H1 (cell line): Measurements from ENCODE around the gene KCNMB1. TPM values are rescaled to one million over a fixed set of nuclear protein-coding genes. Genes with fewer than 3 reads are reported as not detected.

Source experiments
- CTCF ChIA-PET: fragments of 300-600 bp; sonication (Branson Sonifier 250); formaldehyde crosslinking; loops from one replicate; lab custom pipeline; 2021; ENCODE audit not compliant: partially characterized antibody; lab: Charles Lee
- POLR2A ChIA-PET: fragments of 300-600 bp; sonication (Branson Sonifier 250); formaldehyde crosslinking; loops from one replicate; lab custom pipeline; 2021; ENCODE audit warnings: inconsistent platforms; ENCODE audit not compliant: partially characterized antibody; lab: Charles Lee
- DNase-seq, 2 experiments: peaks; one replicate each; pipeline versions ENCODE4 v3.0.0 to v3.0.0-alpha.2; 2010 to 2022; ENCODE audit warnings: low spot score in 2 of 2, low read depth in 1 of 2, mixed read lengths in 1 of 2
- FAIRE-seq: peaks from 2 replicates; lab custom pipeline; 2011; peaks lifted over from hg19 to GRCh38; lab: Jason Lieb, UNC
- H2AFZ ChIP-seq: 2 replicates; pipeline ENCODE4 v1.8.1; 2012; ENCODE audit warnings: low read length, inconsistent platforms
- H2AK5ac ChIP-seq: 2 replicates; pipeline ENCODE4 v1.6.1; 2013; ENCODE audit warnings: low read depth, low read length
- H2BK120ac ChIP-seq: replicated peaks from 2 replicates; pipeline ENCODE3; 2013; ENCODE audit warnings: low read depth, low read length, inconsistent platforms
- H2BK12ac ChIP-seq: 2 replicates; pipeline ENCODE4 v1.6.1; 2013; ENCODE audit warnings: low read depth, low read length
- H2BK15ac ChIP-seq: 2 replicates; pipeline ENCODE4 v1.6.1; 2013; ENCODE audit warnings: low read length
- H2BK20ac ChIP-seq: 2 replicates; pipeline ENCODE4 v1.6.1; 2013; ENCODE audit warnings: low read length
- H2BK5ac ChIP-seq: 2 replicates; pipeline ENCODE4 v1.6.1; 2013; ENCODE audit warnings: low read depth, low read length
- H3K14ac ChIP-seq: 2 replicates; pipeline ENCODE4 v1.6.1; 2013; ENCODE audit warnings: inconsistent platforms; ENCODE audit not compliant: insufficient read length
- H3K18ac ChIP-seq: 2 replicates; pipeline ENCODE4 v1.6.1; 2013; ENCODE audit warnings: low read length; ENCODE audit errors: extremely low read depth
- H3K23ac ChIP-seq: 2 replicates; pipeline ENCODE4 v1.6.1; 2013; ENCODE audit warnings: inconsistent platforms; ENCODE audit not compliant: insufficient read length
- H3K23me2 ChIP-seq: 2 replicates; pipeline ENCODE4 v1.6.1; 2013; ENCODE audit warnings: low read depth, low read length
- H3K27ac ChIP-seq: 2 replicates; pipeline ENCODE4 v1.6.1; 2011; ENCODE audit warnings: low read depth, low read length, inconsistent platforms
- H3K27me3 ChIP-seq, 4 experiments: replicated peaks in 1 of 4; 1 replicate in 1 of 4; 2 replicates in 3 of 4; pipeline versions ENCODE4 v1.6.1 to v1.8.1; 2011 to 2013; ENCODE audit warnings: low read length in 3 of 4, mild to moderate bottlenecking in 3 of 4, inconsistent platforms in 2 of 4, mixed read lengths in 2 of 4, moderate library complexity in 1 of 4; ENCODE audit not compliant: control insufficient read depth in 3 of 4, insufficient read depth in 3 of 4; ENCODE audit errors: extremely low read depth in 1 of 4
- H3K36me3 ChIP-seq, 4 experiments: 2 replicates each; pipeline versions ENCODE4 v1.6.1 to v1.8.1; 2011 to 2013; ENCODE audit warnings: mild to moderate bottlenecking in 4 of 4, low read length in 3 of 4, moderate library complexity in 2 of 4, control low read depth in 1 of 4, inconsistent platforms in 1 of 4; ENCODE audit not compliant: insufficient read depth in 4 of 4, control insufficient read depth in 2 of 4
- H3K4ac ChIP-seq: replicated peaks from 2 replicates; pipeline ENCODE3; 2013; ENCODE audit warnings: low read length, low read depth, mixed read lengths, inconsistent platforms; ENCODE audit not compliant: insufficient read length
- H3K4me1 ChIP-seq, 4 experiments: replicated peaks in 1 of 4; 1 replicate in 1 of 4; 2 replicates in 3 of 4; pipeline versions ENCODE4 v1.6.1 to v1.8.1; 2011 to 2013; ENCODE audit warnings: low read length in 3 of 4, inconsistent platforms in 2 of 4, mixed read lengths in 1 of 4; ENCODE audit not compliant: insufficient read depth in 4 of 4, control insufficient read depth in 3 of 4
- H3K4me2 ChIP-seq, 2 experiments: 2 replicates each; pipeline versions ENCODE4 v1.6.1 to v1.8.1; 2011 to 2013; ENCODE audit warnings: low read depth in 2 of 2, low read length in 2 of 2, control low read depth in 1 of 2, inconsistent platforms in 1 of 2, mild to moderate bottlenecking in 1 of 2; ENCODE audit not compliant: insufficient read depth in 1 of 2
- H3K4me3 ChIP-seq, 4 experiments: fragments of 200-600, 300-600 bp in 1 of 4; sonication (generic), shearing (Covaris generic), sonication (Bioruptor Twin) in 1 of 4; 2 replicates each; pipeline versions ENCODE4 v1.5.1 to v1.8.1; 2011 to 2016; ENCODE audit warnings: low read length in 4 of 4, low read depth in 3 of 4, control low read depth in 2 of 4, inconsistent platforms in 2 of 4, mild to moderate bottlenecking in 2 of 4, mixed read lengths in 1 of 4, moderate library complexity in 1 of 4; ENCODE audit not compliant: insufficient read depth in 2 of 4; ENCODE audit errors: extremely low read depth in 1 of 4
- H3K56ac ChIP-seq: replicated peaks from 2 replicates; pipeline ENCODE3; 2013; ENCODE audit warnings: low read depth, mild to moderate bottlenecking, mixed read lengths, low read length, inconsistent platforms; ENCODE audit not compliant: insufficient read length
- H3K79me1 ChIP-seq: 2 replicates; pipeline ENCODE4 v1.6.1; 2013; ENCODE audit warnings: low read depth, low read length, control low read depth
- H3K79me2 ChIP-seq, 2 experiments: 2 replicates each; pipeline versions ENCODE4 v1.6.1 to v1.8.1; 2012 to 2013; ENCODE audit warnings: low read length in 2 of 2, mild to moderate bottlenecking in 2 of 2, inconsistent platforms in 1 of 2; ENCODE audit not compliant: insufficient read depth in 2 of 2, control insufficient read depth in 1 of 2
- H3K9ac ChIP-seq, 4 experiments: replicated peaks in 1 of 4; 1 replicate in 1 of 4; 2 replicates in 3 of 4; pipeline versions ENCODE4 v1.6.1 to v1.8.1; 2011 to 2013; ENCODE audit warnings: low read depth in 3 of 4, low read length in 3 of 4, control low read depth in 2 of 4, mild to moderate bottlenecking in 2 of 4, moderate library complexity in 2 of 4, inconsistent platforms in 1 of 4; ENCODE audit errors: extremely low read depth in 1 of 4
- H3K9me3 ChIP-seq, 2 experiments: 2 replicates each; pipeline versions ENCODE4 v1.6.1 to v1.8.1; 2012 to 2013; ENCODE audit warnings: mild to moderate bottlenecking in 2 of 2, moderate library complexity in 2 of 2, control low read depth in 1 of 2, inconsistent platforms in 1 of 2, low read depth in 1 of 2, low read length in 1 of 2, mixed read lengths in 1 of 2; ENCODE audit not compliant: insufficient read depth in 2 of 2
- H4K20me1 ChIP-seq, 2 experiments: replicated peaks in 1 of 2; 2 replicates each; pipeline versions ENCODE3 to v1.8.1; 2011 to 2013; ENCODE audit warnings: inconsistent platforms in 2 of 2, low read length in 2 of 2, mild to moderate bottlenecking in 1 of 2; ENCODE audit not compliant: insufficient read depth in 2 of 2, control insufficient read depth in 1 of 2
- H4K5ac ChIP-seq: 2 replicates; pipeline ENCODE4 v1.6.1; 2013; ENCODE audit warnings: low read length, low read depth, mixed read lengths, inconsistent platforms; ENCODE audit not compliant: insufficient read length
- H4K8ac ChIP-seq: 2 replicates; pipeline ENCODE4 v1.8.0; 2013; ENCODE audit warnings: mild to moderate bottlenecking, moderate library complexity, low read length, inconsistent platforms; ENCODE audit not compliant: insufficient read depth; ENCODE audit errors: extremely low read depth
- H4K91ac ChIP-seq: replicated peaks from 2 replicates; pipeline ENCODE3; 2013; ENCODE audit warnings: low read length, mixed read lengths, inconsistent platforms; ENCODE audit not compliant: insufficient read length
- BRCA1 ChIP-seq: IDR thresholded peaks from 2 replicates; pipeline ENCODE4 v1.6.1; 2012; ENCODE audit warnings: low read depth, low read length, improper control_type of control experiment
- FOSL1 ChIP-seq: IDR thresholded peaks from 2 replicates; pipeline ENCODE4 v1.6.1; 2011; ENCODE audit warnings: mild to moderate bottlenecking, low read depth, low read length, moderate library complexity; ENCODE audit not compliant: insufficient read depth
- WGBS, 2 experiments: shearing (Covaris generic) in 1 of 2; methylation state at CpG; one replicate each; pipeline versions ENCODE4 v1.1.6 to v1.1.7; 2013 to 2015; ENCODE audit warnings: low lambda C conversion rate in 2 of 2, mixed read lengths in 2 of 2, inconsistent platforms in 1 of 2, low coverage in 1 of 2, missing lambda C conversion rate in 1 of 2; ENCODE audit not compliant: insufficient replicate concordance in 2 of 2, insufficient coverage in 1 of 2, insufficient read length in 1 of 2; ENCODE audit errors: extremely low coverage in 1 of 2, missing lambda C conversion rate in 1 of 2; 5-methylcytosine and 5-hydroxymethylcytosine counted together
- polyA plus RNA-seq, 7 experiments: library from polyadenylated mRNA; depleted of rRNA in 3 of 7; stranded (reverse) in 5 of 7; unstranded in 2 of 7; fragments of >200 nt in 5 of 7; fragments of 200-250 nt in 2 of 7; gene quantifications; 1 replicate in 5 of 7; 2 replicates in 1 of 7; 4 replicates in 1 of 7; pipeline versions ENCODE4 v1.2.1 to v1.2.3, GENCODE V29; 2011 to 2013; ENCODE audit warnings: missing spikeins in 2 of 7, mixed read lengths in 2 of 7
- total RNA-seq: library from RNA; stranded (reverse); fragmentation: NEBNext Ultra II Directional; extraction: Animal tissue kit (Norgen Biotek cat#: 25700); gene quantifications from 2 replicates; pipeline ENCODE4 v1.2.1, GENCODE V29; 2021
- TF ChIP-seq, protein P1 (sequence below): IDR thresholded peaks from 2 replicates; pipeline ENCODE4 v1.6.1; 2011; ENCODE audit warnings: low read length, improper control_type of control experiment

KCNMB1 gene
- total and polyA plus RNA-seq, 2 of the 8 experiments (the other 6 are each of a cell fraction or from before 2014, with no cell fraction given) = 0.08 to 0.19 TPM

GRCh38 chr5:170425731-170426130 is 36.6 kb upstream of the KCNMB1 start:
- no peaks in the 10 kb centered on the region for H3K79me2 ChIP-seq
- CTCF ChIA-PET = interaction anchor here (0.5 to 10.8 kb wide), 23 partner anchors 7 to 309 kb away, joined by 3 to 151 read pairs (median 5); no protein-coding TSS in a partner anchor
- TF ChIP-seq, protein P1, sequence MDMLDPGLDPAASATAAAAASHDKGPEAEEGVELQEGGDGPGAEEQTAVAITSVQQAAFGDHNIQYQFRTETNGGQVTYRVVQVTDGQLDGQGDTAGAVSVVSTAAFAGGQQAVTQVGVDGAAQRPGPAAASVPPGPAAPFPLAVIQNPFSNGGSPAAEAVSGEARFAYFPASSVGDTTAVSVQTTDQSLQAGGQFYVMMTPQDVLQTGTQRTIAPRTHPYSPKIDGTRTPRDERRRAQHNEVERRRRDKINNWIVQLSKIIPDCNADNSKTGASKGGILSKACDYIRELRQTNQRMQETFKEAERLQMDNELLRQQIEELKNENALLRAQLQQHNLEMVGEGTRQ = no peak
- TF ChIP-seq FOSL1 (no peak), BRCA1 (no peak)
- DNase-seq = no peak
- POLR2A ChIA-PET = no interaction called here
- H3K27ac ChIP-seq = no peak overlapping the region
- H4K91ac ChIP-seq = no peak overlapping the region
- H4K5ac ChIP-seq = no peak overlapping the region
- H2AK5ac ChIP-seq = no peak overlapping the region
- H3K79me1 ChIP-seq = no peaks in the 10 kb centered on the region
- no peak overlapping the region for H3K9ac ChIP-seq
- H3K27me3 ChIP-seq = no peaks in the 10 kb centered on the region
- no peak overlapping the region for H4K8ac ChIP-seq
- H3K4me3 ChIP-seq = no peak overlapping the region
- no peak overlapping the region for H2BK120ac ChIP-seq
- no peak overlapping the region for H3K18ac ChIP-seq
- H3K9me3 ChIP-seq = no peaks in the 10 kb centered on the region
- H3K23me2 ChIP-seq = no peaks in the 10 kb centered on the region
- no peaks in the 10 kb centered on the region for H4K20me1 ChIP-seq
- H3K4me1 ChIP-seq = peaks cover 0 to 2% (median 0%) of the 10 kb centered on the region in 4 experiments; a peak in 2 of 7 replicates
- no peak overlapping the region for H3K4me2 ChIP-seq
- no peaks in the 10 kb centered on the region for H3K36me3 ChIP-seq
- H3K56ac ChIP-seq = no peak overlapping the region
- 95% methylated on average over 6 of the region's 6 CpGs; no CpG with 5 or more reads in 1 of the 2 experiments for WGBS, 2 experiments
- H2BK20ac ChIP-seq = no peak overlapping the region
- H2BK5ac ChIP-seq = no peak overlapping the region
- H2AFZ ChIP-seq = no peak overlapping the region
- no peak overlapping the region for H2BK12ac ChIP-seq
- no peak for FAIRE-seq
- no peak overlapping the region for H3K4ac ChIP-seq
- no peak overlapping the region for H2BK15ac ChIP-seq
- no peak overlapping the region for H3K14ac ChIP-seq
- no peak overlapping the region for H3K23ac ChIP-seq
